ENCODE data around the gene MAPKAPK5. TPM values are rescaled to one million over a fixed set of nuclear protein-coding genes. Genes with fewer than 3 reads are reported as not detected.

MAPKAPK5 gene
- total and polyA plus RNA-seq, 2 of the 13 experiments (the other 11 are each of a cell fraction or from before 2014, with no cell fraction given) = 43.2 to 58.2 TPM

- Histone ChIP-seq H3K4me3 (replicated peaks in 1 of 3; ENCODE audit: insufficient read depth in 1 of 3, low read depth in 2 of 3, low read length in 3 of 3) (no peak overlapping the region), H3K9me3 (ENCODE audit: low read length) (no peaks in the 10 kb centered on the region), H2AFZ (ENCODE audit: low read length) (no peak overlapping the region), H3K79me2 (ENCODE audit: insufficient read depth, low read length) (no peaks in the 10 kb centered on the region), H3K4me1 (ENCODE audit: insufficient read depth, low read length) (peaks cover 22% of the 10 kb centered on the region), H3K36me3 (replicated peaks in 1 of 2; ENCODE audit: control insufficient read depth in 1 of 2, insufficient read depth in 2 of 2, low read length in 2 of 2) (no peaks in the 10 kb centered on the region), H3K4me2 (ENCODE audit: low read depth, low read length) (no peak overlapping the region), H3K27ac (ENCODE audit: extremely low read length, insufficient read depth, low read length) (no peak overlapping the region), H3K9ac (ENCODE audit: insufficient read depth, low read depth, low read length) (no peak overlapping the region), H3K27me3 (ENCODE audit: control insufficient read depth in 1 of 2, insufficient read depth in 2 of 2, low read length in 2 of 2) (no peaks in the 10 kb centered on the region), H4K20me1 (ENCODE audit: insufficient read depth, low read length) (no peaks in the 10 kb centered on the region)
- intact Hi-C loops (cut with micrococcal nuclease; ENCODE audit: unreplicated experiment) = no loop called here
- in situ Hi-C loops (cut with HindIII; ENCODE audit: extremely low pct_ligation_motif_present, low pct_unique_long_range_greater_than_20kb) = loop anchor here (10.0 kb wide), 1 partner anchor 72 kb away; the partner anchor contains the start of genes ERP29 and TMEM116
- 86% methylated on average over 5 of the region's 5 CpGs for WGBS (ENCODE audit: low lambda C conversion rate)
- ChIA-PET CTCF (ENCODE audit: low intra/inter-chr PET ratio, low total read pairs) (no interaction called here), POLR2A (no interaction called here)
- DNase-seq (ENCODE audit: low spot score) (no peak), FAIRE-seq (no peak), ATAC-seq (no peak)
- BruUV-seq (replicated peaks) = no TSS peak
- TF ChIP-seq REXO4 (CRISPR knock-in tag; IDR thresholded peaks at IDR 0.05; ENCODE audit: borderline replicate concordance) = no peak
- TF ChIP-seq ZNF552 (CRISPR knock-in tag; IDR thresholded peaks at IDR 0.05; ENCODE audit: borderline replicate concordance) = no peak
- no peak for TF ChIP-seq KLF6 (CRISPR knock-in tag; IDR thresholded peaks at IDR 0.05)
- TF ChIP-seq HINFP (CRISPR knock-in tag; IDR thresholded peaks at IDR 0.05; ENCODE audit: low read depth) = no peak
- no peak for TF ChIP-seq ZNF784 (CRISPR knock-in tag; IDR thresholded peaks at IDR 0.05; ENCODE audit: borderline replicate concordance)
- no peak for TF ChIP-seq TEF (CRISPR knock-in tag; IDR thresholded peaks at IDR 0.05)
- TF ChIP-seq ZFY (CRISPR knock-in tag; IDR thresholded peaks at IDR 0.05) = no peak
- TF ChIP-seq KMT2A (CRISPR knock-in tag; IDR thresholded peaks at IDR 0.05) = no peak
- TF ChIP-seq MEIS2 (CRISPR knock-in tag; IDR thresholded peaks at IDR 0.05) = no peak
- TF ChIP-seq DZIP1 (CRISPR knock-in tag; IDR thresholded peaks at IDR 0.05) = no peak
- TF ChIP-seq HMGA1 (CRISPR knock-in tag; conservative IDR thresholded peaks at IDR 0.05) = no peak
- TF ChIP-seq ZNF18 (CRISPR knock-in tag; IDR thresholded peaks at IDR 0.05; ENCODE audit: insufficient replicate concordance) = no peak
- TF ChIP-seq STAG1 (CRISPR knock-in tag; IDR thresholded peaks at IDR 0.05) = no peak
- TF ChIP-seq ZBTB44 (CRISPR knock-in tag; IDR thresholded peaks at IDR 0.05) = no peak
- no peak for TF ChIP-seq PRMT3 (CRISPR knock-in tag; IDR thresholded peaks at IDR 0.05; ENCODE audit: borderline replicate concordance, low read depth)
Measured at GRCh38 chr12:111942557-111942956, 100.5 kb downstream of the MAPKAPK5 start.

All from HepG2 (cell line).